HUDEP-2 (cell line): ENCODE data around the gene TNXB.

ENCODE experiments used
- DNase-seq, 76 experiments: peaks; one replicate each; lab custom pipeline; 2025; ENCODE audit not compliant: unreplicated experiment in 76 of 76; lab: John Stamatoyannopoulos, UW

TNXB gene

GRCh38 chr6:32087574-32088486, 21.3 kb downstream of the TNXB start:
- peak in 73 of 76 experiments; percentile 29 to 92 (median 83) for DNase-seq

- peak in 10 of 76 experiments; percentile 10 to 39 (median 26) for DNase-seq
These were observed 22.2 kb downstream of the TNXB start for GRCh38 chr6:32086661-32087573.

GRCh38 chr6:32085759-32086459, 23.2 kb downstream of the TNXB start:
- DNase-seq: no peak

GRCh38 chr6:32084780-32085179, 24.4 kb downstream of the TNXB start:
- no peak for DNase-seq

- no peak for DNase-seq
These were observed 25.0 kb downstream of the TNXB start for GRCh38 chr6:32083812-32084768.

- no peak for DNase-seq
These were observed 26.2 kb downstream of the TNXB start for GRCh38 chr6:32082935-32083334.

- no peak for DNase-seq
These were observed 26.7 kb downstream of the TNXB start for GRCh38 chr6:32082478-32082877.

- no peak for DNase-seq
These were observed 27.8 kb downstream of the TNXB start for GRCh38 chr6:32081168-32081990.

GRCh38 chr6:32079566-32080290, 29.4 kb downstream of the TNXB start:
- no peak for DNase-seq

GRCh38 chr6:32076321-32076809, 32.8 kb downstream of the TNXB start:
- no peak for DNase-seq

- DNase-seq: no peak
These were observed 33.4 kb downstream of the TNXB start for GRCh38 chr6:32075781-32076180.

- no peak for DNase-seq
These were observed 34.1 kb downstream of the TNXB start for GRCh38 chr6:32074996-32075532.

- no peak for DNase-seq
These were observed 35.5 kb downstream of the TNXB start for GRCh38 chr6:32073613-32074012.

GRCh38 chr6:32073101-32073500, 36.0 kb downstream of the TNXB start:
- no peak for DNase-seq

GRCh38 chr6:32070814-32071543, 38.2 kb downstream of the TNXB start:
- DNase-seq: no peak

- DNase-seq: no peak
These were observed 39.1 kb downstream of the TNXB start for GRCh38 chr6:32069878-32070515.

GRCh38 chr6:32069460-32069859, 39.7 kb downstream of the TNXB start:
- no peak for DNase-seq
